Duodenal mucosa (tissue), 2 donors: ENCODE data around the gene ZNF669.
A peak's percentile ranks its signal among the peaks of the same experiment; 100 is the strongest.

ENCODE experiments used
- H3K27ac ChIP-seq: one replicate; pipeline ENCODE4 v1.7.0; 2013; ENCODE audit warnings: low read depth, low read length
- H3K27me3 ChIP-seq, 2 donors: one replicate each; pipeline ENCODE4 v1.7.0; 2013; ENCODE audit warnings: low read length in 2 of 2, control low read depth in 1 of 2; ENCODE audit not compliant: insufficient read depth in 2 of 2, control insufficient read depth in 1 of 2
- H3K36me3 ChIP-seq, 2 donors: one replicate each; pipeline ENCODE4 v1.7.0; 2013; ENCODE audit warnings: low read length in 2 of 2, control low read depth in 1 of 2; ENCODE audit not compliant: insufficient read depth in 2 of 2, control insufficient read depth in 1 of 2
- H3K4me1 ChIP-seq, 2 donors: one replicate each; pipeline ENCODE4 v1.7.0; 2013; ENCODE audit warnings: low read length in 2 of 2, control low read depth in 1 of 2; ENCODE audit not compliant: insufficient read depth in 2 of 2, control insufficient read depth in 1 of 2
- H3K4me3 ChIP-seq, 2 donors: one replicate each; pipeline ENCODE4 v1.7.0; 2013; ENCODE audit warnings: low read length in 2 of 2, low read depth in 1 of 2
- H3K9ac ChIP-seq, 2 donors: one replicate each; pipeline ENCODE4 v1.7.0; 2013; ENCODE audit warnings: low read length in 2 of 2, low read depth in 1 of 2
- H3K9me3 ChIP-seq, 2 donors: one replicate each; pipeline ENCODE4 v1.7.0; 2013; ENCODE audit warnings: low read length in 2 of 2, control low read depth in 1 of 2; ENCODE audit not compliant: control insufficient read depth in 1 of 2

ZNF669 gene

GRCh38 chr1:247111700-247112478 lies 7.7 kb upstream of the ZNF669 start:
- Histone ChIP-seq H3K9ac (peak overlapping the region in 1 of 2 donors; percentile 38), H3K27me3 (peaks cover 7 to 11% of the 10 kb centered on the region in 2 donors), H3K4me3 (peak overlapping the region; percentile 60 to 69), H3K4me1 (peaks cover 0 to 9% of the 10 kb centered on the region in 2 donors), H3K27ac (peak overlapping the region; percentile 32), H3K9me3 (no peaks in the 10 kb centered on the region), H3K36me3 (no peaks in the 10 kb centered on the region)

- Histone ChIP-seq H3K36me3 (no peaks in the 10 kb centered on the region), H3K27ac (peak overlapping the region; percentile 32), H3K4me3 (peak overlapping the region; percentile 60 to 69), H3K4me1 (peaks cover 0 to 9% of the 10 kb centered on the region in 2 donors), H3K9ac (peak overlapping the region in 1 of 2 donors; percentile 38), H3K27me3 (peaks cover 7 to 11% of the 10 kb centered on the region in 2 donors), H3K9me3 (no peaks in the 10 kb centered on the region)
Measured at GRCh38 chr1:247111259-247111699, 7.1 kb upstream of the ZNF669 start.

GRCh38 chr1:247110627-247111258 lies 6.6 kb upstream of the ZNF669 start:
- H3K4me3 ChIP-seq = peak overlapping the region; percentile 60 to 69
- no peaks in the 10 kb centered on the region for H3K36me3 ChIP-seq
- H3K27ac ChIP-seq = no peak overlapping the region
- H3K4me1 ChIP-seq = peaks cover 0 to 9% of the 10 kb centered on the region in 2 donors
- H3K27me3 ChIP-seq = peaks cover 7 to 11% of the 10 kb centered on the region in 2 donors
- H3K9ac ChIP-seq = peak overlapping the region in 1 of 2 donors; percentile 32
- no peaks in the 10 kb centered on the region for H3K9me3 ChIP-seq

- Histone ChIP-seq H3K36me3 (no peaks in the 10 kb centered on the region), H3K9me3 (no peaks in the 10 kb centered on the region), H3K4me1 (peaks cover 0 to 16% of the 10 kb centered on the region in 2 donors), H3K27me3 (peaks cover 7 to 10% of the 10 kb centered on the region in 2 donors), H3K9ac (no peak overlapping the region), H3K4me3 (no peak overlapping the region), H3K27ac (no peak overlapping the region)
Measured at GRCh38 chr1:247107694-247108093, 3.5 kb upstream of the ZNF669 start.

GRCh38 chr1:247105966-247106365 lies 1.8 kb upstream of the ZNF669 start:
- Histone ChIP-seq H3K27me3 (peaks cover 5% of the 10 kb centered on the region in 2 donors), H3K4me3 (no peak overlapping the region), H3K4me1 (peaks cover 0 to 12% of the 10 kb centered on the region in 2 donors), H3K27ac (no peak overlapping the region), H3K36me3 (peaks cover 9% of the 10 kb centered on the region in 2 donors), H3K9ac (no peak overlapping the region), H3K9me3 (peaks cover 7 to 14% of the 10 kb centered on the region in 2 donors)

GRCh38 chr1:247104965-247105364 lies 809 bp upstream of the ZNF669 start:
- peak overlapping the region in 1 of 2 donors; percentile 98 for H3K4me3 ChIP-seq
- no peak overlapping the region for H3K9ac ChIP-seq
- no peak overlapping the region for H3K27ac ChIP-seq
- peaks cover 16 to 22% of the 10 kb centered on the region in 2 donors for H3K9me3 ChIP-seq
- H3K36me3 ChIP-seq = peaks cover 17 to 19% of the 10 kb centered on the region in 2 donors
- peaks cover 0 to 7% of the 10 kb centered on the region in 2 donors for H3K4me1 ChIP-seq
- no peaks in the 10 kb centered on the region for H3K27me3 ChIP-seq

GRCh38 chr1:247102381-247102780 lies 1.8 kb downstream of the ZNF669 start:
- H3K4me3 ChIP-seq = no peak overlapping the region
- H3K9ac ChIP-seq = no peak overlapping the region
- H3K9me3 ChIP-seq = peaks cover 20 to 34% of the 10 kb centered on the region in 2 donors
- H3K27me3 ChIP-seq = no peaks in the 10 kb centered on the region
- H3K36me3 ChIP-seq = peaks cover 19 to 27% of the 10 kb centered on the region in 2 donors
- no peak overlapping the region for H3K27ac ChIP-seq
- H3K4me1 ChIP-seq = peaks cover 0 to 7% of the 10 kb centered on the region in 2 donors

GRCh38 chr1:247100676-247101279 lies 3.4 kb downstream of the ZNF669 start:
- peaks cover 30 to 47% of the 10 kb centered on the region in 2 donors for H3K9me3 ChIP-seq
- peaks cover 0 to 7% of the 10 kb centered on the region in 2 donors for H3K4me1 ChIP-seq
- H3K27me3 ChIP-seq = no peaks in the 10 kb centered on the region
- H3K4me3 ChIP-seq = no peak overlapping the region
- no peak overlapping the region for H3K9ac ChIP-seq
- peaks cover 19 to 29% of the 10 kb centered on the region in 2 donors for H3K36me3 ChIP-seq
- H3K27ac ChIP-seq = no peak overlapping the region

- Histone ChIP-seq H3K9ac (no peak overlapping the region), H3K36me3 (peaks cover 19 to 29% of the 10 kb centered on the region in 2 donors), H3K27ac (no peak overlapping the region), H3K27me3 (no peaks in the 10 kb centered on the region), H3K4me1 (no peaks in the 10 kb centered on the region), H3K4me3 (no peak overlapping the region), H3K9me3 (peaks cover 30 to 43% of the 10 kb centered on the region in 2 donors)
Measured at GRCh38 chr1:247096958-247097357, 7.2 kb downstream of the ZNF669 start.

- Histone ChIP-seq H3K27me3 (no peaks in the 10 kb centered on the region), H3K4me1 (no peaks in the 10 kb centered on the region), H3K4me3 (no peak overlapping the region), H3K9me3 (peaks cover 28 to 38% of the 10 kb centered on the region in 2 donors), H3K27ac (no peak overlapping the region), H3K36me3 (peaks cover 15 to 25% of the 10 kb centered on the region in 2 donors), H3K9ac (no peak overlapping the region)
Measured at GRCh38 chr1:247096544-247096943, 7.6 kb downstream of the ZNF669 start.
